GM19397 (cell line): ENCODE results near the gene SLC5A2.
A peak's percentile ranks its signal among the peaks of the same experiment; 100 is the strongest.
"Not testable (repeated sequence)": the region's sequence is repeated elsewhere in the genome, so short reads cannot be mapped to it uniquely, and the experiment has no call there.

Source experiments
- ATAC-seq: cut with Tn5 transposase; IDR thresholded peaks from one replicate; pipeline ENCODE4 v1.9.1; 2021; ENCODE audit warnings: mild to moderate bottlenecking, moderate library complexity; ENCODE audit not compliant: unreplicated experiment

The SLC5A2 gene

DNA sequence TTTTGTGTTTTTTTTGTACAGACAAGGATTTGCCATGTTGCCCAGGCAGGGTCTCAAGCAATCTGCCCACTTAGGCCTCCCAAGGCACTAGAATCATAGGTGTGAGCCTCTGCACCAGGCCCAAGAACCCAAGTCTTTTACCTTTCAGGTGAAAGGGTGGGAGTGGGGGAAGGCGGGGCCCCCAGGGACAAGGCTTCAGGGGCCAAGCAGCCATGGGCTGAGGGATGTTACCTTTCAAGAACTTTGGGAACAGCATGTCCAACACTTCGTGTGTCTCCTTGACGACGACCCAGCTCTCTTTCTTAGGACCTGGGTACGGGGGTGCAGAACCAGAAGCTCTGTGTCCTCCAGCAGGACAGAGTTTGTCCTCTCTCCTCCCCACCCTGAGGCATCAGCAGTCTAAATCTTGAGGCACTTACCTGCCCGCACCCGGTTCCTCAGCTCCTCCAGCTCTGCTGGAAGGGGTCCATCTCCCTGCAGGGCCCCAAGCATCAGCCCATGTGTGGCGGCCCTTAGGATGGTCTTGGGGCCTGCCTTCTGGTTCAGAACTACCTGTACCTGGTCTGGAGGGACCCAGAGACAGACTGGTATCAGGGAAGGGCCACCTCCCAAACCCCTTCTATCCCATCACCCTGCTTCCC is 9.0 kb downstream of the SLC5A2 start:
- no peak for ATAC-seq

DNA sequence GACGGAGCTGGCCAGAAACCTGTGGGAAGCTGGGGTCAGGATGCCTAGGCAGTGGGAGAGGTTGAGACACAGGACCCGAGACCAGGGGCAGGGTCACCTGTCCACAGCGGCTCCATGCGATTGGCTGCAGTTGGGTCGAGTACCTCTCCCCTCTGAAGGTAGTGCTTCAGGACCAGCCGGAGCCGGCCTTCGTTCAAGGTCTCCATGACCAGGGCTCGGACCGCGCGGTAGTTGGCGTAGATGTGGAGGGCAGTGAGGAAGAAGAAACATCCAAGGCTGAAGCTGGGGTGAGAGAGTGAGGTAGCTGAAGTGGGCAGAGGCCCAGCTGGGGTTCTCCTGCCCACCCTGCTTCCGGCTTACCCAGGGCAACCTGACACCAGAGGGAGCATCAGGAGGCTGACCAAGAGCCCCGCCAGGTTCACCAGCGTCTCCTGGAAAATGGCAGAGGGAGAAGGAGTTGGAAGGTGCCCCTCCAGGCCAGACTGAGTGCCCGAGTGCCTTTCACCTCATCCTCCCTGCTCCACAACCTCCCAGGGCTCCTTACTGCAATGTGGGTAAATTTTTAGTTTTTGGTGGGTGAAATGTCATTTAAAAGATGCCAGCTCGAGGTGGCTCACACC is 10.7 kb downstream of the SLC5A2 start:
- no peak for ATAC-seq

DNA sequence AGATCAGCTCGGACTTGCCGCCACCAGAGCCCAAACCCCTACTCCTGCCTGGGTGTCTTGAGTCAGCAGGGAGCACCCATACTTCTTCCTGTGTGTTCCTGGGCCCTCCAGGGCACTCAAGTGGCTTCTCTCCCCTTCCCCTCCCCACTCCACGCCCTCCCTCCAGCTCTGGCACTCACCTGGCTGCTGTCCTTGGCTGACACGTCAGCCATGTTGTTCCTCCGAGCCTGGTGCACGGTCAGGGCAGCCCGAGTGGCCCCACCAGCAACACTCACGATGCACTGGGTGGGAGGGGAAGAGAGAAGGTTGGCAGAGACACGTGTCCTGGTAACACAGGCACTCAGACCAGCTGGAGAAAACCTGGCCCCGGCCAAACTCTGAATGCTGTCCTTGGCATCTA is 13.7 kb downstream of the SLC5A2 start:
- no peak for ATAC-seq

DNA sequence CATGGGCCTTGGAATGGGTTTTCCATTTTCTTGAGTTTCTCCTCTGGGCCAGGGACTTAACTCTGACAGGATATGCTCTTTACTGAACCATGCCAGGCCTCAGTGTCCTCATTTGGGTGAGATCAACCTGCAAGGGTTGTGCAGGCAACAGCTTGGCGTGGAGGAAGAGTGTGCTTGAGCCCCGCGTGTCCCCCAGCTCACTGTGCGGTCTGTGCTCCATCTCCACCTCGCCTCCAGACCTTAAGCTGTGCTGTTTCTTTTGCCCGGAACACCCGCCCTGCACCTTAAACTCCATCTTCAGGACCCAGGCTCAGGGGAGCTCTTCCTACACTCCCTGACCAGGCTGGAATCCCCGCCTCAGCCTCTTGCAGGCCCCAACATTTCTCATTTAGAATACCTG is 15.6 kb downstream of the SLC5A2 start:
- no peak for ATAC-seq

DNA sequence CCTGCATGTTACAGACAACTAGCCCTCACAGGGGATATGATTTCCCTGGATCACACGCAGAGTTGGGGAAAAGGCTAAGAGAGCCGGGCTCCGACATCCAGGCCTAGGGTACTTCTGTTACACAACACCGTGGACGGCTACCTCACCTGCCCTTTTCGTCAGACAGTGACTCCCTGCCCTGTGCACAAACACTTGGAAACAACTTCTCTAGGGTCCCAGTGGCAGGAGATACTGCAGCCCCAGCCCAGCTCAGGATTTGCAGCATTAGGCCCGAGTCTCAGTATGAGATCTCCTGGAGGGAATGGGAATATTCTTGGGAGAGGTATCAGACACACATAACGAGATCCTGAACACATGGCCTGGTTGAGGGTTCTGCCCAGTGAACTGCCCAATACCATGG is 17.0 kb downstream of the SLC5A2 start:
- no peak for ATAC-seq

DNA sequence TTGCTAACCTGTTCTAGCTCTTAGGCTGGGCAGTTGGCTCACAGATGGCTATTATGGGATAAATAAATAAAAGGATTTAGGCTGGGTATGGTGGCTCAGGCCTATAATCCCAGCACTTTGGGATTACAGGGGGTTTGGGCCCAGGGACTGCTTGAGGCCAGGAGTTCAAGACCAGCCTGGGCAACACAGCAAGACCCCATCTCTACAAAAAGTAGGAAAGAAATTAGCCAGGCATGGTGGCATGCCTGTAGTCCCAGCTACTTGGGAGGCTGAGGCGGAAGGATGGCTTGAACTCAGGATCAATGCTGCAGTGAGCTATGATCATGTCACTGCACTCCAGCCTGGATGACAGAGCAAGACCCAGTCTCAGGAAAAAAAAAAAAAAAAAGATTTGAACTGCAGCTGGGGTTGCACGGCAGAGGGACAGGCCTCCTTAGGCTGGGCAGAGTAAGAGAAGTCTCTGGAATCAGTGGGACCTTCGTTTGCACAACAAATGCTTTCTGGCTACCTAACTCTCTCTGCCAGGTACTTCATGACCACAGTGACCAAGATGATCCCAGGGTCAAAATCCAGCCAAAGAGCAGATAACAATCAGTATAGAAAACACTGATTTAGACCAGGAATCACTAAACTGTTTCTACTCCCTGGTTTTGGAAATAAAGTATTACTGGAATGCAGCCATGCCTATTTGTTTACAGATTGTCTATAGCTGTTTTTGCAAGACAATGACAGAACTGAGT is 18.5 kb downstream of the SLC5A2 start:
- ATAC-seq = no peak

DNA sequence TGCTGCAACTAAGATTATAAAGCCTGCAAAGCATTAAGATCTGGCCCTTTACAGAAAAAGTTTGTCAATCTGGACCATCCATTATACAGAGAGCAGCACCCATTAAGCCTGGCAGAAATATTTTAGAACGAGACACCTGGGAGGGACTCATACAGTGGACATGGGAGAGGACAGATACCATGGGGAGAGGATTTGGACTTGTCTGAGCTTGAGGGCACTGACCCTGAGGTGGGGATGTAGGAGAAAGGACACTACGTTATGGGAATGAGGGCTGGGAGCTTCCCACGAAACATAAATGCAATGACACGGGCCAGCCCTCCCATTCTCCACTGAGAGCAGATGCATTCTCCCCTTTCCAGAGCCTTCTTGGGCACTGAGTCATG is 19.0 kb downstream of the SLC5A2 start:
- no peak for ATAC-seq

DNA sequence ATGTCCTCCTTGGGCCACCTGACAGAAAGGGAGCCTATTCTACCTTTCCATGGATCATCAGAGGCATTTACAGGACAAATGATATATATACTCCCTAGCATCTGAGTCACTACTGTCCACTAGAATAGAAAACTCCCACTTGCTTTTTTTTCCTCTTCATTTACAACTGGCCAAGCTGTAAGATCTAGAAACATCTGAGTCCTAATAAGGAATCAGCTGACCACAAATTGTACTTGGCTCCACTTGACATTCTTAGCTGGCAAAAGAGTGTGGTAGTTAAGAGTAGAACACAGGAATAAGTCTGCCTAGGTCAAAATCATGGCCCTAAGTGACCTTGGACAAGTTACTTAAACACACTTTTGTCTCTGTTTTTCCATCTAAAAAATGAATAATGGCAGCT is 20.1 kb downstream of the SLC5A2 start:
- no peak for ATAC-seq

DNA sequence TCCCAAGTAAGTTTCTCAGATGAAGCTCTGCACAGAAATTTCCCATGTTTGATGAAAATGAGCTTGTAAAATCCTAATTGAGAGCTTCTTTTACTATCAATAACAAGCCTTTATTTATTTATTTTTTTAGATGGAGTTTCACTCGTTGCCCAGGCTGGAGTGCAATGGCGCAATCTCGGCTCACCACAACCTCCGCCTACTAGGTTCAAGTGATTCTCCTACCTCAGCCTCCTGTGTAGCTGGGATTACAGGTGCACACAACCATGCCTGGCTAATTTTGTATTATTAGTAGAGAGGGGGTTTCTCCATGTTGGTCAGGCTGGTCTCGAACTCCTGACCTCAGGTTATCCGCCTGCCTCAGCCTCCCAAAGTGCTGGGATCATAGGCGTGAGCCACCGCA is 20.6 kb downstream of the SLC5A2 start:
- ATAC-seq = not testable (repeated sequence)

DNA sequence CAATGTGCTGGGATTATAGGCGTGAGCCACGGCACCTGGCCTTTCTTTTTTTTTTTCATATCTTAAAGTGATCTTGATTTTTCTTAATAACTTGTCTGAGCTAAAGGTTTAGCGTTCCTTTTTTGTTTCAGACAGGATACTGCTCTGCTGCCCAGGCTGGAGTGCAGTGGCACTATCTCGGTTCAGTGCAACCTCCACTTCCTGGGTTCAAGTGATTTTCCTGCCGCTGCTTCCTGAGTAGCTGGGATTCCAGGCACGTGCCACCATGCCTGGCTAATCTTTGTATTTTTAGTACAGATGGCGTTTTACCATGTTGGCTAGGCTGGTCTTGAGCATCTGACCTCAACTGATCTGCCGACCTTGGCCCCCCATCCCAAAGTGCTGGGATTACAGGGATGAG is 21.2 kb downstream of the SLC5A2 start:
- ATAC-seq = no peak

DNA sequence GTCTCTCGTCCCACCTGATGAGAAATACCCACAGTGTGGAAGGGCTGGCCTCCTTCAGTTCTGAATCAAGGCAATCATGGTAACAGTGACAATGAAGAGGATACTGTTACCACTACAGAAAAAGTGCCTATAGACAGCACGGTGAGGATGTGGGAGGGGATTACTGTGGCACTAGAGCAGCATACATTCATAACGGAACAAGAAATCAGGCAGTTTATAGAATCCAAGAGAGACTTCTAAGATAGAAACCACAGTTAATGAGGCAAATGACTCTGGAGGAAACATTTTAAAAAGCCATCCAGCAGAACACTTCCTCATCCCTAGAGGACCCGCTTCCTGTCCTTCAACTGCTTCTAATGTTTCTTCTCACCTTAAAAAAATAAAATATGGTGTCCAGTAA is 22.6 kb downstream of the SLC5A2 start:
- no peak for ATAC-seq

DNA sequence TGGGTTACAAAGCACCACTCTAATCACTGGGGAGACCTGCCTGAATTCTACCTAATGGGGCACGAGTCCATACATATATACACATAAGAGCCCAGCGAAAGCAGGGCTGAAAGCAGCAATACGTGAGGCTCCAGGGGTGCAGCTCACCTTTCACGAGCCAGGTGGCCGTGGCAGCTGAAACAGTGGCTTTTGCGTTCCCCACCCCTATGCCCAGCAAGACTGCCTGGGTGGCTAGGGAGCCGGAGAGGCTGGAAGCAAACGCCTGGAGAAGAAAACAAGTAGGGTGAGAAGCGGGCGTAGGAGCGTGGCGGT is 24.6 kb downstream of the SLC5A2 start:
- no peak for ATAC-seq

DNA sequence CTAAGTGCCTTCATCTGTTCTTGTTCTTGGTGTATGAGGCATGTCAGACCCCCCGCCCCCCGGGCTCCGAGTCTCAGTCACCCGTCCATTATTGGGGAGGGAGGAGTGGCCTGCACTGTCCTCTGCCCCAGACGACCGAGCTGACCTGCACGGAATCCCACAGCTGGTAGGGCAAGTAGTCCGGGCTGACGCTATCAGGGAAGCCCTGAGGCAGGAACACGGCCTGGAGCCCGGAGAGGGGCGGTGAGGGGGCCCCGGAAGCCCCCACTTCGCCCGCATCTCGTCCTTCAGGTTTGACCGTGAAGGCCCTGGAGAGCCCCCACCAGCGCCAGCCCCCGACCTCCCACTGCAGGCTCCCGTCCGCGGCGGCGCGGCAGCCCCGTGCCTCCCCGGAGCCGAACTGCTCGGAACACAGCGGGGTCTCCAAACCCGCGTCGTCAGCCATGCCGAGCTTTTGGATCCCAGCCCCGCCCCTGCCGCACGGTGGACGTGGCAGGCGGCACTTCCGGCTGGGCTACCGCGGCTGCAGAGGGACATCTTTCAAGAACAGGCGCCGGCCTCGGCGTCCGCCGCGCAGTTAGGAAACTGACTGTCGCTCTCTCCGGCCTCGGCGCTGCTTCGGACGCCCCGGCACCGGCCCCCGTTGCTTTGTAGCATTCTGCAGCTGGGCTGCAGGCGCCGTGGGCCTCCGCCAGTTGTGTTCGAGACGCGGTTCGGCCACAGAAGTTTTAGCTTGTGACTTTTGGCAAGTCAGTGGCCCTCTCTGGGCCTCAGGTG is 25.2 kb downstream of the SLC5A2 start, which contains the start of gene RUSF1:
TSS of gene RUSF1 (minus strand) at position 463 of the 777 bp plus-strand sequence. CDS start at position 445, 18 bp downstream.
- peak; percentile 94 for ATAC-seq

DNA sequence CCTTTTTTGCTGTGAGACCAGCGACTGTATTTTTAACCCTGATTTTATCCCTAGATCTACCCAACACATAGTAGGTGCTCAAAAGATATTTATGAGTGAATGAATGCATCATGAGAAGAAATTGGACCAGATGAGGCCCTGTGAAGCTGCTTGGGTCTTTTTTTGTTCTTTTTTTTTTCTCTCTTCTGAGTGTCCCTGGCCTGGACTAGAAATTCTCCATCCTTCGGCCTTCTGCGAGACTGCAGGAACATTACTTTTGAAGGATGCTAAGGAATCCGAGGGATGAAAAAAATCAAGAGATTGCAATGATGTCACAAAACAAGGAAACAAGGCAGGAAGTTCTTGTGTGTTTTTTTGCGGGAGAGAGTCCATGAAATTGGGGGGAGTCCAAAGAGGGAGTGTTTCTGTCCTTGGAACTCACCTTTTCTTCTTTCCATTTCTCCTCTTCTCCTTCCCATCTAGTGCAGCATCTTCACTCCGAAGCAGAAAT is 25.8 kb downstream of the SLC5A2 start:
- no peak for ATAC-seq

DNA sequence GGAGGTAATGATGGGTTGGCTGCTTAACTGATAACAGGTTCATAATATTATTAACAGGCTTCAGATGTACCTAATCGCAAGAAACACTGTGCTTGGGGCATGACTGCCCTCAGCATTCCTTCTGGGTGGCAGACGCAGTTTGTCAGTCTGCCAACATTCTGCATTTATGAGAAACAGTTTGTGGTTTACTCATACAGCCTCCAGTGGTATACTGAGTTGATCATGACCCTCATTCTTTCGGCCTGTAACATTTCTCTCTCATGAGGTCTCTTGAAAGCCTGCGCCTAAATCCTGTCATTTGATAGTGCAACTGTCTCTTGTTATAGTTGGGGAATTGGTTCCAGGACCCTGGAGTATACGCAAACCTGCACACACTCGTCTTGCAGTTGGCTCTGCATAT is 30.2 kb downstream of the SLC5A2 start:
- no peak for ATAC-seq

DNA sequence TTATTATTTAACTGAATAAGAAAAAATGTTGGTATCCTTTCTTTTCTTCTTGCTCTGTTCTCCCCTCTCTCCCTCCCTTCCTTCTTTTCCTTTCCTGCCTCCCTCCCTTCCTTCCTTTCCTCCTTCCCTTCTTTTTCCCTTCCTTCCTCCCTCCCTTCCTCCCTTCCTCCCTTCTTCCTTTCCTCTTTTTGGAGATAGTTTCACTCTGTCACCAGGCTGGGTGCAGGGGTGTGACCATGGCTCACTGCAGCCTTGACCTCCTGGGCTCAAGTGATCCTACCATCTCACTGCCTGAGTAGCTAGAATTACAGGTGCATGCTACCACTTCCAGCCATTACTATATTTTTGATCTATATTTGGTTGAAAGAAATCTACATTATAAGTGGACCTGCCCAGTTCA is 31.0 kb downstream of the SLC5A2 start:
- ATAC-seq = no peak

DNA sequence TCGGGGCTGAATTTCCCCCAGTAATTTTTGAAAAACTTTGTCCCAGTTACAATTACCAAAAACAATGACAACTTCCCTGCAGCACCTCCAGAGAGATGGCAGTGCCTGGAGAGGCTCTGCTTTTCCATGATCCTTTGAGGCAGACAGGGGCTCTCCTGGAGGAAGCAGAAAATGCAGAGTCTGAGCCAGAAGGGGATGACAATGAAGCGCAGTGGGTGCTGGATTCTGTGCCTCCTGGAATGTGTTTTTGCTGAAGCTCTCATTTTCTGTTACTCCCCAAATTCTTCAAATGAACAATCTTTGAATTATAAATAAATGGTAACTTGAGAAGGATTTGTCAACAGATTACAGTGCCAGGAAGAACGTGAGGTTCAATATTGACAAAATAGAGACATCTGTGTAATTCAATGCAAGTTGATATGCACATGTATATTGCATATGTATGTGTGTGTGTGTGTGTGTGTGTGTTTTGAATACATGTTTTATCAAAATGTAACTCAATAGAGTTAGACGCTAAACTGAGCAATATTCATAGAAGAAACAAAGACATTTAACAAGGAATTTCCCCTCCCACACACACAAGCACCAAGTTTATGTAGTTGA is 35.0 kb downstream of the SLC5A2 start:
- ATAC-seq = no peak

DNA sequence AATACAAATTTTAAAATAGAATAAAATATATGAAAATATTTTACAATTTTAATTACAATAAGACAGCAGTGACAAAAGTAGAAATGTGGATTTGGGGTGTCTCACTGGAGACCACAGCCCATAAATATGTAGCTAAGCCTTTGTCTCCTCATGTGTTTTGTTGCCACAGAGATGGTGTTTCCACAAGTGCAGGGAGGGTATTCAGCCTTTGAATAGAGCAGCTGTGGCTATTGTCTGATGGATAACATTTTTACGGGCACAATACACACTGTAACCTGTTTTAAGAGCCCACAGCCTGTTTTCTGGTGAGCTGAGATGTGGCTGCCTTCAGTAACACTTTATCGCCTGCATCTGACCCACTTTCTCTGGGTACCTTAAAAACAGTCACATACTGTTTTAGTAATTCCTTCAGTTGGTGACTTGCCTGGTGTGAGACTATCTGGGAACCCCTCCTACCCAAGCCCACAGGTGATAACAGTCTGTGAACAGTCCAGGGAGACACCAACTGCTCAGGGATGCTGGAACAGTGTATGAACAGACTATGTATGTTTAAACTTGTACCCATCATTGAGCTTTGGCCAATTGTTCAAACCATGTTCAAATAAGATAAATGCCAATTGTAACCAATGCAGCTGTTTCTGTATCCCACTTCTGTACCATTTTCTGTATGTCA is 37.0 kb downstream of the SLC5A2 start:
- no peak for ATAC-seq

DNA sequence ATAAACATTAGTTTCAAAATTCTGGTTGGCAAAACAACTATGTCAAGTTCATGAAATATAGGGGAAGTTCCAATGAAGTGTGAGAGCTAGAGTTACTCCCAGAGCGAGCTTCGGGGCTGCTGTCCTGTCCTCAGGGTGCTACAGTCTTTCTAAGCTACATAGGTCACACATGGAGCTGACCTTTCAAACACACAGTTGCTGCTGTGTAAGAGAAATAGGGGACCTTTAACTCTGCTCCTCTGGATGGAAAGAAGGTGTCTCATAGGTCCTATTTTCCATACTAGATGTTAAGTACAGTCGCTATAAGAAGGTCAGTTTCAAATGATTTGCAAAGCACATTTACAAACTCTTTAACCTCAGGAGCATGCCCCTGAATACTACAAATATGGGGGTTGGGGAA is 38.4 kb downstream of the SLC5A2 start:
- ATAC-seq = no peak

DNA sequence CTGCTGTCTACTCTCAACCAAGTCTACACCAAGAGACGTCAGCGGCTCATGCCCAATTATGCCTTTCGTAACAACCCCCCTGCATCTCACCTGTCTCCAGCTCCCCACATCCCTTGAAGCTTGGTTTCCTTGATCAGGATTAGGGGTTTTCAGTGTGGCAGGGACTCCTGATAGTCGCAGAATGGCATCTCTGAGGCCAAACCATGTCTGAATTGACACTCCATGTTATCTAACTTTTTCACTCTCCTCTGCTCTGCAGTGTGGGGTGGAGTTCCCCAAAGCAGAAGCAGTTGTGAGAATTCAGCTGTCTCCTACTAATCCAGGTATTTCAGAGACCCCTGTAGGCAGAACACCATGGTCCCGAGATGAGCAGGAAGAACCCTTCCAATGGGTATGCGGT is 39.1 kb downstream of the SLC5A2 start:
- ATAC-seq = no peak

DNA sequence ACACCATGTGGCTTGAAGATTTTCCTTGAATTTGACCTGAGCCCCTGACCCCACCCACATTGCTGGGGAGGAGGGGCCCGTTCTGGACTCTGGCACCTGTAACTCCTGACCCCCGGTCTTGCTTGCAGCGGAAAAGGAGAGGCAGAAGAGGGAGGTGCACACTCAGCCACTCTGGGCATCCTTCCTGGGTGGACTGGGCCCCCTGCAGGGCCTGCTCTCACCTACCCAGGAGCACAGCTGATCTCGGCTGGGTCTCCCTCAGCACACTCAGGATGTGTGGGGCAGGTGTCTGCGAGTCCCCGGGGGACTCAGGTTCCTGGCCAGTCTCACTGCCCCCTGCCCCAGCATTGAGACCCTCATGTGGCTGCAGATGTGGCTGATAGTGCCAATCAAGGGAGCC is 40.8 kb downstream of the SLC5A2 start:
- ATAC-seq = not testable (repeated sequence)
